NCI-H526 treated with DMSO at 0.1 percent for 48 hours (cell line): ENCODE measurements around the gene PLEKHA7.

Source experiments
- DNase-seq: peaks from one replicate; lab custom pipeline; 2025; lab: John Stamatoyannopoulos, UW

PLEKHA7 gene

GRCh38 chr11:16942342-16942741 is 71.9 kb downstream of the PLEKHA7 start:
- no peak for DNase-seq

DNA sequence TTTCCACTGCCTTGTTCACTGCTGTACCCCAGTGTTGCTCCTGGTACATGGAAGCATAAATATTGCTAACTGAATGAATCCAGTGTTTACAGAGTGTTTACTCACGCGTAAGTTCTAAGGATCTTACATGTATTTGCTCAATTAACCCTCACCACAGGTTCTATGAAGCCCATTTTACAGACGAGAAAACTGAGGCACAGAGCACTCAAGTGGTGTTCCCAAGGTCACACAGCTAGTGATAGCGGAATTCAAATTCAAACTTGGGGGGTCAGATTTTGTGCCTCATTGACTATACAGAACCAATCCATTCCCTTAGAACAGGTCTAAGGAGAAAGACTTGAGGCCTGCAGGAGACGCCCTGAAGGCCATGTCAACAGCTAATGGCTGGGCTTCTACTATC is 72.3 kb downstream of the PLEKHA7 start:
- no peak for DNase-seq

- DNase-seq: no peak
These were observed 76.2 kb downstream of the PLEKHA7 start for GRCh38 chr11:16938061-16938460.

GRCh38 chr11:16936643-16937042 is 77.6 kb downstream of the PLEKHA7 start:
- peak; percentile 27 for DNase-seq

DNA sequence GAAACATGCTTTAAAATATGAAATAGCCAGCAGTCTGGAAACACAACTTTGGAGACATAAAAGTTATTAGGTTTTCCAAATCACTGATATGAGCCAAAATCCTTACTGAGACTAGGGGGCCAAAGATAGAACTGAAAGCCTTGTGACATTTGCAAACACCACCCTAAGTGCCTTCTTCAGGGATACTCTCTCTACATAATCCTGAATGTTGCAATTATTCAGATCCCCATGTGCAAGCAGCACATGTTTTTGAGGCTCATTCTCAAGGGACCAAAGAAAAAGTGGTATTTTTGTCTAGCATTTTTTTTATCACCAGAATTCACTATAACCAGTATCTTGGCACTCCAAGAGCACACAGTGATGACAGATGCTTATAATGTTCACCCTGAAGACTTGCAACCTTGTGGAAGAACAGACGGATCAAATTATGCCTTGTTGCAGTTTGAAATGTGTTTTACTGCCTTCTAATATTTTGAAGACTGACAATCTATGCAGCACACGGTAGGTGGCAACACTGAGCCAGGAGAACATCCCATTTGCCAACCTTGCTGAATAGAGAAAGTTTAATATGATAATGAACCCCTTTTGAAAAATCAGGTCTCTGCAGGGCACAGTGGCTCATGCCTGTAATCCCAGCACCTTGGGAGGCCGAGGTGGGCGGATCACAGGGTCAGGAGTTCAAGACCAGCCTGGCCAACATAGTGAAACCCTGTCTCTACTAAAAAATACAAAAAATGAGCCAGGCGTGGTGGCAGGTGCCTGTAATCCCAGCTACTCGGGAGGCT is 78.5 kb downstream of the PLEKHA7 start:
- DNase-seq: peak; percentile 28

DNA sequence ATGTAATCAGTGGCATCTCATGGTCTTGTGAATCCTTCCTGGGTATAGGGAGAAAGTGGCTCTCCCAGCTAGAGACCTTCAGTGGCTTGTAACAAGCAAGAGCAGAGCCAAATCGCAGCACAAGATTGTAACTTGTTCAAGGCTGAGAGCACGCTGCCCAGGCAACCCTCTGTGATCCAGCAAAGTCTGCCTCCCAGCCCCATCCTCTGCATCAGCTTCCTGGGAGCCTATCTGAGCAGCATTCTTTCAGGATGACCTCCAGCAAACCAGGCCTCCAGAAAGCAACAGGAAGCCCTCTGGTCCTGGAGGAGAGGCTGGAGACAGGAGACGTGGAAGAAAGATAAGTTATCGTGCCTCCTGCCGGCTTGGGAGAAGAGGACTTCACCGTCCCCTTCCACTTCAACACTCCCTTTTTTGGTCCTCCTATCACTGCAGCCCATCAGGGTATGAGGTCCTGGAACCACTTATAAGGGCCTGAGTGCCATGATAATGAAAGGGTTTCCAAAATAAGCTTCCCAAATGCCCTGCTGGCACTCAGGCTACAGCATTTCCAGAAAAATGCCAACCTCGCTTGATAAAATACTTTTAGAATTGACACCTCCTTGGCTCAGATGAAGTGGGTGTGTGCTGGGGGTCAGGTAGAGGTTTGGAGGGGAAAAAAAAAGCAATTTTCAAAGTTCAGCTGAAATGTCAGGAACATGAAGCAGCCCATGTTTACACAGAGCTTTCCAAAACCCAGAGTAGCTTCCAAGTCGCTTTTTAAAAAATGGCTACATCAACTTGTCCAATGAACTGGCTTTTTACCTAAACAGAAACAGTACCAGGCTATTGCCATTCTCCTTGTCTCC is 80.2 kb downstream of the PLEKHA7 start:
- DNase-seq: no peak

- no peak for DNase-seq
These were observed 80.9 kb downstream of the PLEKHA7 start for GRCh38 chr11:16933291-16933690.

GRCh38 chr11:16928044-16928443 is 86.2 kb downstream of the PLEKHA7 start:
- DNase-seq: no peak

GRCh38 chr11:16926883-16927626 is 87.2 kb downstream of the PLEKHA7 start:
- DNase-seq: no peak

- peak; percentile 54 for DNase-seq
These were observed 88.6 kb downstream of the PLEKHA7 start for GRCh38 chr11:16925561-16926065.

- DNase-seq: peak; percentile 66
These were observed 89.2 kb downstream of the PLEKHA7 start for GRCh38 chr11:16924826-16925560.

- DNase-seq: no peak
These were observed 89.8 kb downstream of the PLEKHA7 start for GRCh38 chr11:16924462-16924825.

DNA sequence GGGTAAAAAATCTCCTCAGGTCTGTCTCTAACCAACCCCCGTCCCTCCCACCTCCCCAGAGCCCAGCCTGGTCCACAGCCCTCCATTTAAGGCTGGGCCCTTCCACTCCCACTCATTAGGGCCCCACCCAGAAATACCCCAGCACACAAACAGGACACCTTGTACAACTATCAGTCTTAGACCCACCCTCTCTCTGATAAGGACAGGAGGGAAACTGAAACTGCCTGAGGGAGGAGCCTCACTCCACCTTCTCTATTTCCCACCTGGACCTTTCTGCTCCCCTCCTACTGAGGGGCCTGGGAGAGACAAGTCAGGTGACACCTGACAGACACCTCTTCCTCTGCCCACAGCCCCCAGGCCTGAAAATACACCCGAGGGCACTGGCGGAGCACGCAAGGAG is 90.2 kb downstream of the PLEKHA7 start:
- peak; percentile 26 for DNase-seq

GRCh38 chr11:16921668-16922067 is 92.5 kb downstream of the PLEKHA7 start:
- DNase-seq: no peak

DNA sequence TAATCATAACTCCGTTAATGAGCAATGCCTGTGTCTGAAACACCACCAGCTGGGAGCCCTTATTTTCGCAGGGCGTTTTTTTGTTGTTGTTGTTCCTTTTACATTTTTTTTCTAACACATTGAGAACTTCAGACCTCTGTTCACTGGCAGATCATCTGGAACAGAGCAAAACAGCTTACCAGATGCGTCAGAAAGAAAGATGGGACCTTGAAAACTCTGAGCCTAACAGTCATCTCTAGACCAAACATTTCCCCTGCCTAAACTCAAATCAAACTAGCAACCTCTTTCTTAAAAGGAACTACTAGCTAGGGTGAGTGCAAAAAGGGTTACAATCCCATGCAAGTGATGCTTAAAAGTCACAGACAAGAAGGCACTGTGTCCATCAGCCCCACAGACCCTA is 93.2 kb downstream of the PLEKHA7 start:
- DNase-seq: no peak

- DNase-seq: no peak
These were observed 93.7 kb downstream of the PLEKHA7 start for GRCh38 chr11:16920559-16920958.

GRCh38 chr11:16918543-16919182 is 95.6 kb downstream of the PLEKHA7 start:
- DNase-seq: peak; percentile 60

DNA sequence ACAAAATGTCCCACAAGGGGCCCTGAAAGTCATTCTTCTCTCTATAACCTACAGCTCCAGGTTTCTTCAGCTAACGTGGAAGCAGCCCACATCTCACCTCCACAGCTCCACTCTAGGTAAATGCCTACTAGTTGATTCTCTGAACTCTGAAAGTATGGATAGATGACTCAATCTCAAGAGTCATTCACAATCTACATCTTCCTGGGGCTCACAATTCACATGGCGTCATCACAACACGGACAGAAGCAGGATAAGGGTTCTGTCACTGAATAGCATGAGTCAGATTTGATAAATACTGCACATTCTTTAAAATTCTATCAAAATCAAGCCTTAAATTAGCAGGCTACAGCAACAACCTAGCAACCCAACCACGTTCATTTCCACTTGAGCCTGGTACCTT is 96.3 kb downstream of the PLEKHA7 start:
- DNase-seq: no peak

- DNase-seq: no peak
These were observed 101.5 kb downstream of the PLEKHA7 start for GRCh38 chr11:16912692-16913111.

- no peak for DNase-seq
These were observed 102.6 kb downstream of the PLEKHA7 start for GRCh38 chr11:16911658-16912057.

GRCh38 chr11:16911186-16911585 is 103.0 kb downstream of the PLEKHA7 start:
- no peak for DNase-seq
